Suprapubic skin (tissue), 4 donors: ENCODE measurements around the gene EVPLL.

Experiments used
- CTCF ChIP-seq, 2 donors: fragments of 200-600 bp in 1 of 2; fragments of 450-650 bp in 1 of 2; sonication (generic) in 1 of 2; IDR thresholded peaks; one replicate each; pipeline ENCODE4 v1.5.1; 2016 to 2019; ENCODE audit warnings: antibody characterized with exemption in 2 of 2, mild to moderate bottlenecking in 1 of 2, moderate library complexity in 1 of 2
- POLR2A ChIP-seq, 2 donors: fragments of 450-650 bp; IDR thresholded peaks; one replicate each; pipeline ENCODE4 v1.6.1; 2017; ENCODE audit warnings: antibody characterized with exemption in 2 of 2, mild to moderate bottlenecking in 2 of 2, moderate library complexity in 2 of 2
- POLR2AphosphoS5 ChIP-seq, 3 donors: sonication (generic); formaldehyde crosslinking; IDR thresholded peaks; one replicate each; pipeline ENCODE4 v1.6.1; 2017; ENCODE audit warnings: antibody characterized with exemption in 3 of 3

DNA sequence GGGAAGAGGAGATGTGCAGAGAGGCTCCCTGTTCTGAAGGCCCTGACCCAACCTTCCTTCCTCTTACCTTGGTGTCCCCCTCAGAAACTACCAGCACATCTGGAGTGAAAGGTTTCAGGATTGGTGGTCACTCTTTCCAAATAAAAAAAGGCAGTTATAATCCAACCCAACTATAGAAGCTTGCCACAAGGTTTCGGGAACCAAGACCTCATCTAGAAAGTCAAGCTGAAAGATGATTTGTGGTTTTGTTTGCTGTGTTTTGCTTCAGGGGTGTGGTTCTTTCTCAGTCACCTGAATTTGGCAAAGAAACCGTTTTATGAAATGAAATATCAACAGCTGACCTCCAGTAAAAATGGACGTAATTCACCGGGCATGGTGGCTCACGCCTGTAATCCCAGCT is 33.6 kb upstream of the EVPLL start:
- TF ChIP-seq CTCF (IDR thresholded peaks at IDR 0.05) (no peak), POLR2A (IDR thresholded peaks at IDR 0.05) (no peak), POLR2AphosphoS5 (IDR thresholded peaks at IDR 0.05) (no peak)
